Measurements from ENCODE around the gene MCU. TPM values are rescaled to one million over a fixed set of nuclear protein-coding genes. Genes with fewer than 3 reads are reported as not detected.

MCU gene
- total RNA-seq, 1 donor: 42.7 TPM

DNA sequence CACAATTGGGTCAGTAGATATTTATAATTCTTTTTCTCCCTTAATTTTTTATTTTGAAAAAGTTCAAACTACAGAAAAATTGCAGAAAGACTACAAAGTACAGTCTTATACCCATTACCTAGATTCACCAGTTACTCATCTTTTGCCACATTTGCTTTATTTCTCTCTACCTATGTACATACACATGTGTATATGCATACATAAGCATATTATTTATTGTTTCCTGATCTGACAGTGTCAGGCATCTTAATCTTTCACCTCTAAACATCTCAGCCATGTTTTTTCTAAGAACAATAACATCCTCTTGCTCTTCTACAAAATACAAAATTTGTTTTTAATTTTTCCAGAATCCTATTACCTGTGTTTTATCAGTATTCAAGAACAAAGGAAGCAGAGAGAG is 133.2 kb downstream of the MCU start:
- H2AFZ ChIP-seq (ENCODE audit: low read length): no peak overlapping the region
- H3K9me3 ChIP-seq (ENCODE audit: low read depth, low read length): no peaks in the 10 kb centered on the region
- H4K20me1 ChIP-seq (ENCODE audit: insufficient read depth, low read length): no peaks in the 10 kb centered on the region
- no peaks in the 10 kb centered on the region for H3K36me3 ChIP-seq (ENCODE audit: insufficient read depth, low read length)
- no peak for DNase-seq (ENCODE audit: insufficient read length, low spot score, missing footprints)
- no peak overlapping the region for H3K4me3 ChIP-seq (ENCODE audit: insufficient read depth, low read length)
- peaks cover 17% of the 10 kb centered on the region for H3K79me2 ChIP-seq (ENCODE audit: insufficient read depth, low read length)
- H3K4me1 ChIP-seq (ENCODE audit: insufficient read depth, low read length): no peaks in the 10 kb centered on the region
- H3K4me2 ChIP-seq (ENCODE audit: insufficient read depth, low read length): no peak overlapping the region
- TF ChIP-seq, protein P1, sequence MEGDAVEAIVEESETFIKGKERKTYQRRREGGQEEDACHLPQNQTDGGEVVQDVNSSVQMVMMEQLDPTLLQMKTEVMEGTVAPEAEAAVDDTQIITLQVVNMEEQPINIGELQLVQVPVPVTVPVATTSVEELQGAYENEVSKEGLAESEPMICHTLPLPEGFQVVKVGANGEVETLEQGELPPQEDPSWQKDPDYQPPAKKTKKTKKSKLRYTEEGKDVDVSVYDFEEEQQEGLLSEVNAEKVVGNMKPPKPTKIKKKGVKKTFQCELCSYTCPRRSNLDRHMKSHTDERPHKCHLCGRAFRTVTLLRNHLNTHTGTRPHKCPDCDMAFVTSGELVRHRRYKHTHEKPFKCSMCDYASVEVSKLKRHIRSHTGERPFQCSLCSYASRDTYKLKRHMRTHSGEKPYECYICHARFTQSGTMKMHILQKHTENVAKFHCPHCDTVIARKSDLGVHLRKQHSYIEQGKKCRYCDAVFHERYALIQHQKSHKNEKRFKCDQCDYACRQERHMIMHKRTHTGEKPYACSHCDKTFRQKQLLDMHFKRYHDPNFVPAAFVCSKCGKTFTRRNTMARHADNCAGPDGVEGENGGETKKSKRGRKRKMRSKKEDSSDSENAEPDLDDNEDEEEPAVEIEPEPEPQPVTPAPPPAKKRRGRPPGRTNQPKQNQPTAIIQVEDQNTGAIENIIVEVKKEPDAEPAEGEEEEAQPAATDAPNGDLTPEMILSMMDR (IDR thresholded peaks at IDR 0.05; ENCODE audit: extremely low read depth, low read depth, low read length): no peak
- H3K27me3 ChIP-seq (ENCODE audit: insufficient read depth, low read length): no peaks in the 10 kb centered on the region
- H3K27ac ChIP-seq (ENCODE audit: low read depth, low read length): no peak overlapping the region

DNA sequence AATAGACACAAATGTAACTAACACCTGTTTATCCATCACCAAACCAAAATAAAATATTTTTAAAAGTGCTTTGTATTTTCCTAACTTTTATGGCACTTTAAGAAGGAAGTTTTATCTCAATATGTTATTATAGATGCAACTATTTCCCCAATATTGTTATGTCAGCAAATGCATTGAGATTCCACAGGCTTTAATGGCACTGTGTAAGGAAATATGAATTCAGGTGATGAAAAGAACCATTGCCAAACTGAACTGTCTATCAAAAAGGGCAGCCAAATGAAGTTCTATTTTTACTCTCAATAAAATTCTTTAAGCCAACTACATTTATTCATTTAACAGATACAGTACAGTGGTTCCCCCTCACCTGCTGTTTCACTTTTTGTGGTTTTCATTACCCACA is 134.4 kb downstream of the MCU start:
- no peaks in the 10 kb centered on the region for H4K20me1 ChIP-seq (ENCODE audit: insufficient read depth, low read length)
- no peak overlapping the region for H3K4me3 ChIP-seq (ENCODE audit: insufficient read depth, low read length)
- H3K27ac ChIP-seq (ENCODE audit: low read depth, low read length): no peak overlapping the region
- H3K79me2 ChIP-seq (ENCODE audit: insufficient read depth, low read length): peaks cover 27% of the 10 kb centered on the region
- no peaks in the 10 kb centered on the region for H3K4me1 ChIP-seq (ENCODE audit: insufficient read depth, low read length)
- no peaks in the 10 kb centered on the region for H3K9me3 ChIP-seq (ENCODE audit: low read depth, low read length)
- no peak overlapping the region for H3K4me2 ChIP-seq (ENCODE audit: insufficient read depth, low read length)
- no peak overlapping the region for H2AFZ ChIP-seq (ENCODE audit: low read length)
- no peaks in the 10 kb centered on the region for H3K27me3 ChIP-seq (ENCODE audit: insufficient read depth, low read length)
- TF ChIP-seq, protein P1 (IDR thresholded peaks at IDR 0.05; ENCODE audit: extremely low read depth, low read depth, low read length): no peak
- DNase-seq (ENCODE audit: insufficient read length, low spot score, missing footprints): no peak
- H3K36me3 ChIP-seq (ENCODE audit: insufficient read depth, low read length): no peaks in the 10 kb centered on the region

DNA sequence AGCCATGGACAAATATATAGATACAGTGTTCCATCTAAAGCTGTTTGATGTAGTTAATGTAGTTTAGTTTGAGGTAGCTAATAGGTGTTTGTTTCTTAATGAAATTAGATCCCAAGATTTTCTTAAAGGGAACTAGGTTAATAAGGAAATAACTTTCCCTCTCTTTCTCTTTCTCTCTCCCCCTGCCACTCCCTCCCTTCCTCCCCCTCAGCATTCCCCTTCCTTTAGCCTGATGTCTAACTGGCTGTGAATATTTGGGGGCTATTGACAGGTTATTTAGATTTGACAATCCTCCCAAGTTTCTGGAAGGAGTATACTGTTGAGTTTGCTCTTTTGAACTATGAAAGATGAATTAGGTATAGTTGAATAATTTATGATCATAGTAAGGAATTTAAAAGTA is 136.4 kb downstream of the MCU start:
- Histone ChIP-seq H3K27ac (ENCODE audit: low read depth, low read length) (no peak overlapping the region), H3K4me3 (ENCODE audit: insufficient read depth, low read length) (no peak overlapping the region), H3K4me1 (ENCODE audit: insufficient read depth, low read length) (peaks cover 10% of the 10 kb centered on the region), H3K9me3 (ENCODE audit: low read depth, low read length) (no peaks in the 10 kb centered on the region), H2AFZ (ENCODE audit: low read length) (no peak overlapping the region), H4K20me1 (ENCODE audit: insufficient read depth, low read length) (no peaks in the 10 kb centered on the region), H3K4me2 (ENCODE audit: insufficient read depth, low read length) (no peak overlapping the region), H3K36me3 (ENCODE audit: insufficient read depth, low read length) (no peaks in the 10 kb centered on the region), H3K27me3 (ENCODE audit: insufficient read depth, low read length) (no peaks in the 10 kb centered on the region), H3K79me2 (ENCODE audit: insufficient read depth, low read length) (peaks cover 24% of the 10 kb centered on the region)
- no peak for DNase-seq (ENCODE audit: insufficient read length, low spot score, missing footprints)
- TF ChIP-seq, protein P1 (IDR thresholded peaks at IDR 0.05; ENCODE audit: extremely low read depth, low read depth, low read length): no peak

DNA sequence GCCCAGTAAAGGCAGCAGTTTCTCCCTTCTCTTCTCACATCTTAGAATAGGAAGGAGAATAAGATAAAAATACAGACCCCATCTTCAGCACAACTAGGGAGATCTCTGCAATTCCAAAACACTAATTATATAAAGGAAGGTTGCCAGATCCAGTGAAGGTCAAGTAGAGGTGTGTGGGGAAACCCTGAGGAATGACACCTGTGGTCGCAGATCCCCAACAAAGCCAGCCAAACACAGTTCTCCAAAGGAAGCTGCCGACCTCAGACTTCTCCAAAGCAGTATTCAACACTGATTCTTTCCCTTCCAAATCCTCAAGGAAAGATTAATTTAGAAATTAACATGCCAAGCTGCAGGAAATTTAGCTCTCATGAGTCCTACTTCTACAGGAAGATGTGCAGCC is 138.7 kb downstream of the MCU start:
- Histone ChIP-seq H3K27ac (ENCODE audit: low read depth, low read length) (no peak overlapping the region), H3K36me3 (ENCODE audit: insufficient read depth, low read length) (no peaks in the 10 kb centered on the region), H3K4me2 (ENCODE audit: insufficient read depth, low read length) (no peak overlapping the region), H3K9me3 (ENCODE audit: low read depth, low read length) (no peaks in the 10 kb centered on the region), H4K20me1 (ENCODE audit: insufficient read depth, low read length) (no peaks in the 10 kb centered on the region), H3K4me1 (ENCODE audit: insufficient read depth, low read length) (peaks cover 17% of the 10 kb centered on the region), H3K27me3 (ENCODE audit: insufficient read depth, low read length) (no peaks in the 10 kb centered on the region), H2AFZ (ENCODE audit: low read length) (no peak overlapping the region), H3K4me3 (ENCODE audit: insufficient read depth, low read length) (no peak overlapping the region), H3K79me2 (ENCODE audit: insufficient read depth, low read length) (peaks cover 16% of the 10 kb centered on the region)
- no peak for DNase-seq (ENCODE audit: insufficient read length, low spot score, missing footprints)
- TF ChIP-seq, protein P1 (IDR thresholded peaks at IDR 0.05; ENCODE audit: extremely low read depth, low read depth, low read length): no peak

All from osteoblast (primary cell).